Measurements from ENCODE around the gene ZDHHC11B. TPM values are rescaled to one million over a fixed set of nuclear protein-coding genes. Genes with fewer than 3 reads are reported as not detected.

The ZDHHC11B gene
- total RNA-seq, 1 donor from 2014 or later = 2.7 TPM

DNA sequence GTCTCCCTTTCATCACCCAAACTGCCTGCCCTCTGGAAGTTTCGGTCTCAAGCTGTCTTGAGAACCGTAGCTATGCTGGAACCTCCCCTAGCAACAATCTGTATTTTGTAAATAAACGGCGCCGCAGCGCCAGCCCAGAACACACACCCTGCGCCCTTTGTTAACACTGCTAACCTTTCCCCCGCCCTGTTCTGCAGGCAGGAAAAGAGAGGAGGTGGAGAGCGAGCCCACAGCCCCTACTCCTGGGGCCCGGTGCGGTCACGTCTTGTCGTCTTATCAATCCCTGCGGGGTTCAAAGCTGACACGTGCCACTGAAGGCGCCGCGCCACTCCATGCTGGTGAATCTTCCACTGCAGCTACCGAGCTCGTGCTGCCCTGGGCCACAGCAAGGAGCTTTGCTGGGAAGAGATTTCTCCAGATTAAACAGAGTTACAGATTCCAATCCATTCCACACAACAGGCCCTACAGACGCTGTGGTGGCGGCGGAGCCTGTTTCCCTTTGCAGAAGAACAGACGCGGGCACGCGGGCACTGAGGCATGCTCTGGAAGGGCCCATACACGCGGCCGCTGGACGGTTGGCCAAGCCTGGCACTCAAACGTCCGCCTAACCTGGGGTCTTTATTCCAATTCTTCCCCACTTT is 25.3 kb downstream of the ZDHHC11B start:
- no peaks in the 10 kb centered on the region for H3K36me3 ChIP-seq
- H3K9me3 ChIP-seq = no peaks in the 10 kb centered on the region
- peak in 1 of 2 donors; percentile 86 for DNase-seq (ENCODE audit: extremely low spot score in 2 of 2)
- peaks cover 31% of the 10 kb centered on the region for H3K4me1 ChIP-seq
- TF ChIP-seq, protein P1, sequence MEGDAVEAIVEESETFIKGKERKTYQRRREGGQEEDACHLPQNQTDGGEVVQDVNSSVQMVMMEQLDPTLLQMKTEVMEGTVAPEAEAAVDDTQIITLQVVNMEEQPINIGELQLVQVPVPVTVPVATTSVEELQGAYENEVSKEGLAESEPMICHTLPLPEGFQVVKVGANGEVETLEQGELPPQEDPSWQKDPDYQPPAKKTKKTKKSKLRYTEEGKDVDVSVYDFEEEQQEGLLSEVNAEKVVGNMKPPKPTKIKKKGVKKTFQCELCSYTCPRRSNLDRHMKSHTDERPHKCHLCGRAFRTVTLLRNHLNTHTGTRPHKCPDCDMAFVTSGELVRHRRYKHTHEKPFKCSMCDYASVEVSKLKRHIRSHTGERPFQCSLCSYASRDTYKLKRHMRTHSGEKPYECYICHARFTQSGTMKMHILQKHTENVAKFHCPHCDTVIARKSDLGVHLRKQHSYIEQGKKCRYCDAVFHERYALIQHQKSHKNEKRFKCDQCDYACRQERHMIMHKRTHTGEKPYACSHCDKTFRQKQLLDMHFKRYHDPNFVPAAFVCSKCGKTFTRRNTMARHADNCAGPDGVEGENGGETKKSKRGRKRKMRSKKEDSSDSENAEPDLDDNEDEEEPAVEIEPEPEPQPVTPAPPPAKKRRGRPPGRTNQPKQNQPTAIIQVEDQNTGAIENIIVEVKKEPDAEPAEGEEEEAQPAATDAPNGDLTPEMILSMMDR (IDR thresholded peaks at IDR 0.05) = no peak
- TF ChIP-seq POLR2A (IDR thresholded peaks at IDR 0.05) (no peak), POLR2AphosphoS5 (IDR thresholded peaks at IDR 0.05; ENCODE audit: insufficient read depth in 1 of 2, low read depth in 1 of 2) (peak in 1 of 2 donors; percentile 18)
- intact Hi-C loops (cut with DNase I) = no loop called here
- peak overlapping the region; percentile 1 to 3 for H3K4me3 ChIP-seq
- H3K27ac ChIP-seq = no peak overlapping the region
- H3K27me3 ChIP-seq = no peaks in the 10 kb centered on the region

DNA sequence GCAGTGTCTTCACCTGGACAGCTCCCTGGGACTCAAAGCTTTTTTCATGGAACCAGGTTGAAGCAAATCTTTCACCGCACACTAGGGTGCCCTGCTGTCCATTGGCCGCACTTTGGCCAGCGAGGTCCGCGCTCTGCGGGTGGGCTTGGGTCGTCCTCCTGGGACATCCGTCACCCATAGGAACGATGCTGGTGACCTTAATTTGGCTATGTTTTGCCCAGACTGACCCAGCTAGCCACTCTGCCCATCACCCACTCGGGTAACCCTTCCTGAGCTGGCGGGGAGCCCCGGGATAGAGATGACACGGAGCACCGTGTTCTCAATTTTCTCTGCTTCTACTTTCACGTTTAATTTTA is 25.9 kb downstream of the ZDHHC11B start:
- Histone ChIP-seq H3K36me3 (no peaks in the 10 kb centered on the region), H3K9me3 (no peaks in the 10 kb centered on the region), H3K27ac (no peak overlapping the region), H3K27me3 (no peaks in the 10 kb centered on the region), H3K4me1 (peaks cover 31% of the 10 kb centered on the region), H3K4me3 (peak overlapping the region; percentile 1 to 3)
- intact Hi-C loops (cut with DNase I) = no loop called here
- peak in 1 of 2 donors; percentile 98 for DNase-seq (ENCODE audit: extremely low spot score in 2 of 2)
- TF ChIP-seq POLR2AphosphoS5 (IDR thresholded peaks at IDR 0.05; ENCODE audit: insufficient read depth in 1 of 2, low read depth in 1 of 2) (no peak), POLR2A (IDR thresholded peaks at IDR 0.05) (no peak)
- TF ChIP-seq, protein P1 (IDR thresholded peaks at IDR 0.05) = no peak

DNA sequence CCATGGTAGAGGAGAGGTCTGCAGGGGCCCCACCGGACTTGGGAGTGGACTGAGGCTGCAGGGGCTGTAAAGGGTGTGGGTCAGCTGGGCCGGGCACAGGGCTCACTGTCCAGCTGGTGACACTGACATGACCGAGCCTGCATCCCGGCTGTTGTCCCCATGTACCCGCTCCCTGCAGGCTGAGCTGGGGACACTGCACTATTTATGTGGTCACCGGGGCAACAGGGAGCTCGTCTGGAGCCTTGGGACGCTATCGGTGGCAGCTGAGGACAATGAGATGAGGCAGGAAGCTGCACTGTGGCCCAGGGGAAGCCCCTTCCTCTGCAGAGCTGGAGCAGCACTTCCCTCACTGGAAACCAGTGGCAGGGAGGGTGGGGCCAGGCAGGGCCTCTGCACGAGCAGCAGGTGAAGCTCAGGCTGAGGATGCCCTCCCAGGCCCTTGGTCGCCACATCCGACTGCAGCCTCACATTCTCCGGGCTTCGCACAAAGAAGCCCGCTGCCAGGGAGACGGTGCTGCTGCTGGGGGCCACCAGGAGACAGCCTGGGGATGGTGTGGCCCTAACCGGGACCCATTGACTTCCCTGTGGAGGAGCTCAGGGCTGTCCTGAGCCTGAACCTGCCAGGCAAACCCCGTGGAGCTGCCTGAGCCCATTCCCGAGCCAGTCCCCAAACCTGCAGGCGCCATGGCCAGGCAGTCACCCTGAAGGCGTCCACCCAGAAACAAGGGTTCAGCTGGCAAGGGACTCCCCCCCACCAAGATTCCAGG is 26.4 kb downstream of the ZDHHC11B start:
- no peak overlapping the region for H3K27ac ChIP-seq
- DNase-seq (ENCODE audit: extremely low spot score in 2 of 2) = peak in 1 of 2 donors; percentile 87
- intact Hi-C loops (cut with DNase I) = no loop called here

DNA sequence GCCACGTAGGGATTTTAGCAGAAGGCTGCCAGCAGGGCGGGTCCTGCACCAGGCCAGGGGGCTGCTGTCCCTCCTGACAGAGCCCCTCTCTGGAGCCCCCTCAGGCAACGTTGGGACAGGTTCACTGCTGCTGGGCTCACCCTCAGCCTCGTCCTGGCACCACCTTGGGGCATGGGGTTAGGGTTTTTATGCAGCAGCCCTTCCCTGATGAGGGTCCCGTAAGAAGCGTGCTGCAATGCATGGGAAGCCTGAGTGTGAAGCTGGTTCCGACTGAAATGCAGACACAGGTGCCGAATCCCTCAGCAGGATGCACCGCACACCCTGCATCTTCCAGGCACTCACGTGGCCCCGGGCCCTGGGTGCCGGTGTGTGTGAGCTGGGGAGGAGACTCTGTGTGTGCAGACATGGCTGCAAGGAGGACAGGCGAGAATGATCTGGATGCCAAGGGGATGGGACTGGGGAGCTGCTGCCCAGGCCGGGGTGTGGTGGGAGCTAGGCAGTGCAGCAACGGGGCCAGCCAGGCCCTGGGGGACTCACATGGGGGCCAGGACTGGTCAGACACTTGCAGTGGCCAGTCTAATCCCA is 27.1 kb downstream of the ZDHHC11B start:
- no peak overlapping the region for H3K4me3 ChIP-seq
- no peak overlapping the region for H3K27ac ChIP-seq
- H3K4me1 ChIP-seq = peaks cover 31% of the 10 kb centered on the region
- TF ChIP-seq, protein P1 (IDR thresholded peaks at IDR 0.05) = no peak
- TF ChIP-seq POLR2A (IDR thresholded peaks at IDR 0.05) = no peak
- TF ChIP-seq POLR2AphosphoS5 (IDR thresholded peaks at IDR 0.05; ENCODE audit: insufficient read depth in 1 of 2, low read depth in 1 of 2) = no peak
- H3K36me3 ChIP-seq = no peaks in the 10 kb centered on the region
- no peaks in the 10 kb centered on the region for H3K9me3 ChIP-seq
- DNase-seq (ENCODE audit: extremely low spot score in 2 of 2) = peak in 1 of 2 donors; percentile 83
- intact Hi-C loops (cut with DNase I) = no loop called here
- H3K27me3 ChIP-seq = no peaks in the 10 kb centered on the region

More for the DNA sequence above, 26.4 kb downstream of the ZDHHC11B start:
- Histone ChIP-seq H3K27me3 (no peaks in the 10 kb centered on the region), H3K9me3 (no peaks in the 10 kb centered on the region), H3K4me3 (no peak overlapping the region), H3K4me1 (peaks cover 31% of the 10 kb centered on the region), H3K36me3 (no peaks in the 10 kb centered on the region)
- TF ChIP-seq POLR2A (IDR thresholded peaks at IDR 0.05) = no peak
- TF ChIP-seq, protein P1 (IDR thresholded peaks at IDR 0.05) = no peak
- TF ChIP-seq POLR2AphosphoS5 (IDR thresholded peaks at IDR 0.05; ENCODE audit: insufficient read depth in 1 of 2, low read depth in 1 of 2) = no peak
